ENCODE results near the gene SLC35A5. TPM values are rescaled to one million over a fixed set of nuclear protein-coding genes. Genes with fewer than 3 reads are reported as not detected.
A peak's percentile ranks its signal among the peaks of the same experiment; 100 is the strongest.

SLC35A5 gene
- total and polyA plus RNA-seq, 8 donors: 4.6 to 67.7 (median 19.6) TPM

DNA sequence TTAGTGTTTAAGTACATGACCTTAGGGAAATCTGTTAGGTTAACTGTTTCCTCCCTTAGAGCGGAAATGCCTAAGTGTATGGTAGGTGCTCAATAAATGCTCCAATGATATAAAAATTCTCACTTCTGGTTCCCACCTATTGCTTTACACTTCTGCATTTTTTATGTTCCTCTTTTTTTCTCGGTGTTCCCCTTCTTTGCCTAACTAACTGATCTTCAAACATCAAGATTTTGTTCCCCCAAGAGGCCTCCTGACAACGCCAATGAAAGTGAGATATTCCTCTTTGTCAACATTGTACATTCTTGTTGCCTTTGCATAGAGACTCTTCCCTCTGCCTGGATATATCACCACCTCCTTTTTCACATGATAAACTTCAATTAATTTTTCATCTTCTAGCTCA, 17.4 kb downstream of the SLC35A5 start:
- no peak for DNase-seq
- no peaks in the 10 kb centered on the region for H3K27me3 ChIP-seq
- no peak for TF ChIP-seq POLR2AphosphoS5 (IDR thresholded peaks at IDR 0.05)
- intact Hi-C loops (cut with DNase I; ENCODE audit: low total_unique reads): no loop called here
- H3K36me3 ChIP-seq: peaks cover 6 to 70% (median 68%) of the 10 kb centered on the region in 4 donors
- no peak overlapping the region for H3K27ac ChIP-seq
- H3K9me3 ChIP-seq: no peaks in the 10 kb centered on the region
- no peaks in the 10 kb centered on the region for H3K4me1 ChIP-seq
- 85 to 89% (median 87%) methylated on average over 3 of the region's 3 CpGs for WGBS, 5 donors
- no peak overlapping the region for H3K4me3 ChIP-seq

DNA sequence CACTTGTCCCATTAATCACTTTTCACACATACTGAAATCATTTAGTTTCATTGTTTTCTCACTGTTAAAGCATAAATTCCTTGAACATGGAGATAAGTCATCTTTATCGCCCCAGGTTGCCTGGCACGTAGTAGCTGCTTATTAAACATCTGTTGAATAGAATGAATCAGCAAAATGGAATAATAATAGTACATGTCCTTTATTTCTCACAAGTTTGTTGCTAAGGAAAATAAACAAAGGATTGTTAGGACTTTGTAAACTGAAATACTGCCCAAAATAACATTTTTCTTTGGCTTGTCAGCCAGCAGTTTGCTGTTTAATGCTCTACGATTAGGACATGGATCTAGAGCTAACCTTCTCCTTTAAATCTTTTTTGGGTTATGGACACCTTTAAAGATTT, 17.9 kb downstream of the SLC35A5 start:
- no peaks in the 10 kb centered on the region for H3K9me3 ChIP-seq
- no peak overlapping the region for H3K27ac ChIP-seq
- H3K27me3 ChIP-seq: no peaks in the 10 kb centered on the region
- H3K4me3 ChIP-seq: no peak overlapping the region
- intact Hi-C loops (cut with DNase I; ENCODE audit: low total_unique reads): no loop called here
- H3K36me3 ChIP-seq: peaks cover 6 to 72% (median 68%) of the 10 kb centered on the region in 4 donors
- H3K4me1 ChIP-seq: no peaks in the 10 kb centered on the region
- no peak for DNase-seq
- TF ChIP-seq POLR2A (IDR thresholded peaks at IDR 0.05) (no peak), EP300 (IDR thresholded peaks at IDR 0.05) (no peak), POLR2AphosphoS5 (IDR thresholded peaks at IDR 0.05) (no peak)
- TF ChIP-seq, protein P1, sequence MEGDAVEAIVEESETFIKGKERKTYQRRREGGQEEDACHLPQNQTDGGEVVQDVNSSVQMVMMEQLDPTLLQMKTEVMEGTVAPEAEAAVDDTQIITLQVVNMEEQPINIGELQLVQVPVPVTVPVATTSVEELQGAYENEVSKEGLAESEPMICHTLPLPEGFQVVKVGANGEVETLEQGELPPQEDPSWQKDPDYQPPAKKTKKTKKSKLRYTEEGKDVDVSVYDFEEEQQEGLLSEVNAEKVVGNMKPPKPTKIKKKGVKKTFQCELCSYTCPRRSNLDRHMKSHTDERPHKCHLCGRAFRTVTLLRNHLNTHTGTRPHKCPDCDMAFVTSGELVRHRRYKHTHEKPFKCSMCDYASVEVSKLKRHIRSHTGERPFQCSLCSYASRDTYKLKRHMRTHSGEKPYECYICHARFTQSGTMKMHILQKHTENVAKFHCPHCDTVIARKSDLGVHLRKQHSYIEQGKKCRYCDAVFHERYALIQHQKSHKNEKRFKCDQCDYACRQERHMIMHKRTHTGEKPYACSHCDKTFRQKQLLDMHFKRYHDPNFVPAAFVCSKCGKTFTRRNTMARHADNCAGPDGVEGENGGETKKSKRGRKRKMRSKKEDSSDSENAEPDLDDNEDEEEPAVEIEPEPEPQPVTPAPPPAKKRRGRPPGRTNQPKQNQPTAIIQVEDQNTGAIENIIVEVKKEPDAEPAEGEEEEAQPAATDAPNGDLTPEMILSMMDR (IDR thresholded peaks at IDR 0.05): no peak
- WGBS, 5 donors: 78 to 87% (median 81%) methylated on average over 3 of the region's 3 CpGs

DNA sequence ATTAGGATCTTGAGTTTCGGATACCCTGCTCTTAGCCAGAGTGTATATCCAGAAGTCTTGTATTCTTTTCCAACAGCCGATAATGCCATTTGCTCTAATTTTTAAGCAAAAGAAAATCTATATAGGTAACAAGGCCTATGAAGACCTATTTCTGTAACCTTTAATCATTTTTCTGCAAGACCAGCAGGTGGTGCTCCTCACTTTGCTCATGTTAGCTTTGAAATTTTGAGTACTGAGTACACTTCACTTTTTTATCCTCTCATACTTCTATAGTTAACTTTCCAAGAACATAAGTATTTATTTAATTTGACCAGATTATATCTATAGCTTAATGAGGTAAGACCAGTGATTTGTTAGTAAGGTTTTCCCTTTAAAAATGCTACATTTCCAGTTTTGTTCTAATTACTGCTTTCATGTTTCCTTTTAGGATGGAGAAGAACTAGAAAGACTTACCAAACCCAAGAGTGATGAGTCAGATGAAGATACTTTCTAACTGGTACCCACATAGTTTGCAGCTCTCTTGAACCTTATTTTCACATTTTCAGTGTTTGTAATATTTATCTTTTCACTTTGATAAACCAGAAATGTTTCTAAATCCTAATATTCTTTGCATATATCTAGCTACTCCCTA, 20.5 kb downstream of the SLC35A5 start:
- no peaks in the 10 kb centered on the region for H3K27me3 ChIP-seq

DNA sequence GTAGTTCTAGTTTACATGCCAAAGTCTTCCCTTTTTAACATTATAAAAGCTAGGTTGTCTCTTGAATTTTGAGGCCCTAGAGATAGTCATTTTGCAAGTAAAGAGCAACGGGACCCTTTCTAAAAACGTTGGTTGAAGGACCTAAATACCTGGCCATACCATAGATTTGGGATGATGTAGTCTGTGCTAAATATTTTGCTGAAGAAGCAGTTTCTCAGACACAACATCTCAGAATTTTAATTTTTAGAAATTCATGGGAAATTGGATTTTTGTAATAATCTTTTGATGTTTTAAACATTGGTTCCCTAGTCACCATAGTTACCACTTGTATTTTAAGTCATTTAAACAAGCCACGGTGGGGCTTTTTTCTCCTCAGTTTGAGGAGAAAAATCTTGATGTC, 21.3 kb downstream of the SLC35A5 start:
- Histone ChIP-seq H3K36me3 (peaks cover 6 to 79% (median 75%) of the 10 kb centered on the region in 4 donors), H3K27ac (no peak overlapping the region), H3K4me1 (no peaks in the 10 kb centered on the region), H3K4me3 (no peak overlapping the region), H3K27me3 (no peaks in the 10 kb centered on the region), H3K9me3 (no peaks in the 10 kb centered on the region)
- 71 to 84% (median 81%) methylated on average over 3 of the region's 3 CpGs for WGBS, 5 donors
- TF ChIP-seq, protein P1 (IDR thresholded peaks at IDR 0.05): no peak
- TF ChIP-seq POLR2A (IDR thresholded peaks at IDR 0.05): no peak
- no peak for TF ChIP-seq POLR2AphosphoS5 (IDR thresholded peaks at IDR 0.05)
- TF ChIP-seq EP300 (IDR thresholded peaks at IDR 0.05): no peak
- intact Hi-C loops (cut with DNase I; ENCODE audit: low total_unique reads): no loop called here
- no peak for DNase-seq

More for the DNA sequence above, 20.5 kb downstream of the SLC35A5 start:
- TF ChIP-seq EP300 (IDR thresholded peaks at IDR 0.05) (no peak), POLR2A (IDR thresholded peaks at IDR 0.05) (no peak), POLR2AphosphoS5 (IDR thresholded peaks at IDR 0.05) (no peak)
- TF ChIP-seq, protein P1 (IDR thresholded peaks at IDR 0.05): peak in 4 of 7 experiments; percentile 14 to 35 (median 32)
- H3K4me1 ChIP-seq: no peaks in the 10 kb centered on the region
- peaks cover 6 to 76% (median 74%) of the 10 kb centered on the region in 4 donors for H3K36me3 ChIP-seq
- WGBS, 5 donors: 72 to 83% (median 77%) methylated on average over 2 of the region's 2 CpGs
- H3K9me3 ChIP-seq: no peaks in the 10 kb centered on the region
- H3K4me3 ChIP-seq: no peak overlapping the region
- intact Hi-C loops (cut with DNase I; ENCODE audit: low total_unique reads): no loop called here
- no peak overlapping the region for H3K27ac ChIP-seq
- DNase-seq: peak in 1 of 2 donors; percentile 84

DNA sequence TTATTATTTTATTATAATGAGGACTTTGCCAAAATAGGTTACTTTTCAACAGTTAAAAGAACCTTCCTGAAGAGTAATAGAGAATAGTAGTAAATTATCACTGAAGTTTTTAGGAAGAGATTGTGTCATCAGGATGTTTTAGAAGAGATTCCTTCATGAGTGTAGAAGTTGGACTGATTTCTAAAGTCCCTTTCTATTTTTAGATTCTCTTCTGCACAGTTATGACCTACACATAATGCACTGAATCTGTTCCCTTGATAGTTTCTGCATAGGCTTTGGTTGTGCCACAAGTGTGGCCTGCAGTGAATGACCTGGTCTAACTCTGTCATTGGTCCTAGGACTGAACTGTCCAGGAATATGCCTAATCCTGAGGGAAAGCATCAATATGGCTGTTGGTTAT, 23.9 kb downstream of the SLC35A5 start:
- no peaks in the 10 kb centered on the region for H3K4me1 ChIP-seq
- intact Hi-C loops (cut with DNase I; ENCODE audit: low total_unique reads): no loop called here

More for the DNA sequence above, 23.9 kb downstream of the SLC35A5 start:
- Histone ChIP-seq H3K27ac (no peak overlapping the region), H3K27me3 (no peaks in the 10 kb centered on the region), H3K9me3 (no peaks in the 10 kb centered on the region), H3K36me3 (peaks cover 6 to 85% (median 66%) of the 10 kb centered on the region in 4 donors), H3K4me3 (no peak overlapping the region)
- TF ChIP-seq, protein P1 (IDR thresholded peaks at IDR 0.05): no peak
- TF ChIP-seq POLR2AphosphoS5 (IDR thresholded peaks at IDR 0.05) (no peak), POLR2A (IDR thresholded peaks at IDR 0.05) (no peak), EP300 (IDR thresholded peaks at IDR 0.05) (no peak)
- no peak for DNase-seq

Measured in stomach (tissue), 9 donors.